Measurements from ENCODE around the gene FAM200B.

DNA sequence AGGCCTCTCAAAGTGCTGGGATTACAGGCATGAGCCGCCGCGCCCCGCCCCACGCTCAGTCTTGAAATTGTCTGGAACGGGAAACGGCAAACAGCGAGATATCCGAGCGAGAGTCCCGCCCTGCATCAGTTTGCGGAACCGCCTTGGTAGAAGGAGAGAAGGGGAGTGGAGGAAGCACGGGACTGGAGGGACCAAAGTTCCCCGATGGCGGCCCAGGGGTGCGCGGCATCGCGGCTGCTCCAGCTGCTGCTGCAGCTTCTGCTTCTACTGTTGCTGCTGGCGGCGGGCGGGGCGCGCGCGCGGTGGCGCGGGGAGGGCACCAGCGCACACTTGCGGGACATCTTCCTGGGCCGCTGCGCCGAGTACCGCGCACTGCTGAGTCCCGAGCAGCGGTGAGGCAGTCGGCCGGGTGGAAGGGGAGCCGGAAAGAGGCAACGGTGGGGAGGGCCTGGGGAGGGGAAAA is 21.3 kb downstream of the FAM200B start, which contains the start of gene BST1:
- TF ChIP-seq, protein P1, sequence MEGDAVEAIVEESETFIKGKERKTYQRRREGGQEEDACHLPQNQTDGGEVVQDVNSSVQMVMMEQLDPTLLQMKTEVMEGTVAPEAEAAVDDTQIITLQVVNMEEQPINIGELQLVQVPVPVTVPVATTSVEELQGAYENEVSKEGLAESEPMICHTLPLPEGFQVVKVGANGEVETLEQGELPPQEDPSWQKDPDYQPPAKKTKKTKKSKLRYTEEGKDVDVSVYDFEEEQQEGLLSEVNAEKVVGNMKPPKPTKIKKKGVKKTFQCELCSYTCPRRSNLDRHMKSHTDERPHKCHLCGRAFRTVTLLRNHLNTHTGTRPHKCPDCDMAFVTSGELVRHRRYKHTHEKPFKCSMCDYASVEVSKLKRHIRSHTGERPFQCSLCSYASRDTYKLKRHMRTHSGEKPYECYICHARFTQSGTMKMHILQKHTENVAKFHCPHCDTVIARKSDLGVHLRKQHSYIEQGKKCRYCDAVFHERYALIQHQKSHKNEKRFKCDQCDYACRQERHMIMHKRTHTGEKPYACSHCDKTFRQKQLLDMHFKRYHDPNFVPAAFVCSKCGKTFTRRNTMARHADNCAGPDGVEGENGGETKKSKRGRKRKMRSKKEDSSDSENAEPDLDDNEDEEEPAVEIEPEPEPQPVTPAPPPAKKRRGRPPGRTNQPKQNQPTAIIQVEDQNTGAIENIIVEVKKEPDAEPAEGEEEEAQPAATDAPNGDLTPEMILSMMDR (IDR thresholded peaks at IDR 0.05): no peak
- no peak for TF ChIP-seq POLR2A (IDR thresholded peaks at IDR 0.05)
- peak in 2 of 3 donors; percentile 6 to 34 for TF ChIP-seq POLR2AphosphoS5 (IDR thresholded peaks at IDR 0.05)
- no peak for TF ChIP-seq EP300 (IDR thresholded peaks at IDR 0.05)
